Activated effector memory CD4-positive, alpha-beta T cell treated with Interleukin-2 at 50 U/mL for 16 hours (primary cell): Measurements from ENCODE around the gene FBXO47.
"Not testable (repeated sequence)": the region's sequence is repeated elsewhere in the genome, so short reads cannot be mapped to it uniquely, and the experiment has no call there.

Experiments used
- DNase-seq: peaks from one replicate; pipeline ENCODE4 v3.0.0-alpha.2; 2020

The FBXO47 gene

DNA sequence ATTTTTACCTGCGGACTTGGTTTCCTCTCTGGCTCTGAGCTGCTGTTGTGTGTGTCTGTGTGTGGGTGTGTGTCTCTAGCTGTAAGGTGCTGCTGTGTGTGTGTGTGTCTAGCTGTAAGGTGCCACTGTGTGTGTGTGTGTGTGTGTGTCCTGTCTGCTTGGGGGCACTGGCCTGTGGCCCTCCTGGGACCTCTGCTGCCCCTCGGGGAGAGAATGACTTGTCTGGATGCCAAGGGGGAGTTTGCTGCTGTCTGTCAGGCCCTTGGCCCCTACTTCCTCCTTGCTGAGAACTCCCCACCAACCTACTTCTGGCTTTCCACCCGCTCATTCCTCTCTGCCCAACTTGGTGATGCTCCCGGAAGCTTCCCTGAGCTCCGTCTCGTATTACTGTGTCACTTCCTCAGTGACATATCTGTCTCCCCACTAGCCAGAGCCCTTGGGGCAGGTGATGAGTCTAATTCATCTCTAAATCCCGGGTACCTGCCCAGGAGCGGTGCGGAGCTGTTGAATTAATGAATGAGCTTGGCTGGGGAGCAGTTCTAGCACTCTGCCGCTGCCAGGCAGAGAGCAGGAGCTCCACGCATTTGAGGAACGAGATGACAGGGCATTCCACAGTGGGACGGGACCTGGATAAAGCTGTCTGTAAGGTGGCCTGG, 45.3 kb downstream of the FBXO47 start:
- no peak for DNase-seq

DNA sequence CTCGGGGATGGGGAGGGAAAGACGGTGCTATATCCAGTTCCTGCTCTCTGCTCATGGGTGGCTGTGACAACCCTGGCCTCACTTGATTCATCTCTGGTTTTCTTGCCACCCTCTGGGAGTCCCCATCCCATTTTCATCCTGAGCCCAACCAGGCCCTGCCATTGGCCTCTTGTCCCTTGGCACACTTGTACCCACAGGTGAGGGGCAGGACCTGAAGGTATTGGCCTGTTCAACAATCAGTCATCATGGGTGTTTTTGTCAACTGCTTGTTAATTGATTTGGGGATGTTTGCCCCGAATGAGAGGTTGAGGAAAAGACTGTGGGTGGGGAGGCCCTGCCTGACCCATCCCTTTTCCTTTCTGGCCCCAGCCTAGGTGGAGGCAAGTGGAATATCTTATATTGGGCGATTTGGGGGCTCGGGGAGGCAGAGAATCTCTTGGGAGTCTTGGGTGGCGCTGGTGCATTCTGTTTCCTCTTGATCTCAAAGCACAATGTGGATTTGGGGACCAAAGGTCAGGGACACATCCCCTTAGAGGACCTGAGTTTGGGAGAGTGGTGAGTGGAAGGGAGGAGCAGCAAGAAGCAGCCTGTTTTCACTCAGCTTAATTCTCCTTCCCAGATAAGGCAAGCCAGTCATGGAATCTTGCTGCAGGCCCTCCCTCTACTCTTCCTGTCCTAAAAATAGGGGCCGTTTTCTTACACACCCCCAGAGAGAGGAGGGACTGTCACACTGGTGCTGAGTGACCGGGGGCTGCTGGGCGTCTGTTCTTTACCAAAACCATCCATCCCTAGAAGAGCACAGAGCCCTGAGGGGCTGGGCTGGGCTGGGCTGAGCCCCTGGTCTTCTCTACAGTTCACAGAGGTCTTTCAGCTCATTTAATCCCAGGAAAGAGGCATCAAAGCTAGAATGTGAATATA, 46.6 kb downstream of the FBXO47 start:
- DNase-seq, result no peak

DNA sequence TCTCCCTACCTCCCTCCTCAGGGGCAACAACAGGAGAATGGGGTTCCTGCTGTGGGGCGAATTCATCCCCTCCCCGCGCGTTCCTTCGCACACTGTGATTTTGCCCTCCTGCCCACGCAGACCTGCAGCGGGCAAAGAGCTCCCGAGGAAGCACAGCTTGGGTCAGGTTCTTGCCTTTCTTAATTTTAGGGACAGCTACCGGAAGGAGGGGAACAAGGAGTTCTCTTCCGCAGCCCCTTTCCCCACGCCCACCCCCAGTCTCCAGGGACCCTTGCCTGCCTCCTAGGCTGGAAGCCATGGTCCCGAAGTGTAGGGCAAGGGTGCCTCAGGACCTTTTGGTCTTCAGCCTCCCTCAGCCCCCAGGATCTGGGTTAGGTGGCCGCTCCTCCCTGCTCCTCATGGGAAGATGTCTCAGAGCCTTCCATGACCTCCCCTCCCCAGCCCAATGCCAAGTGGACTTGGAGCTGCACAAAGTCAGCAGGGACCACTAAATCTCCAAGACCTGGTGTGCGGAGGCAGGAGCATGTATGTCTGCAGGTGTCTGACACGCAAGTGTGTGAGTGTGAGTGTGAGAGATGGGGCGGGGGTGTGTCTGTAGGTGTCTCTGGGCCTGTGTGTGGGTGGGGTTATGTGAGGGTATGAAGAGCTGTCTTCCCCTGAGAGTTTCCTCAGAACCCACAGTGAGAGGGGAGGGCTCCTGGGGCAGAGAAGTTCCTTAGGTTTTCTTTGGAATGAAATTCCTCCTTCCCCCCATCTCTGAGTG, 47.7 kb downstream of the FBXO47 start:
- no peak for DNase-seq

DNA sequence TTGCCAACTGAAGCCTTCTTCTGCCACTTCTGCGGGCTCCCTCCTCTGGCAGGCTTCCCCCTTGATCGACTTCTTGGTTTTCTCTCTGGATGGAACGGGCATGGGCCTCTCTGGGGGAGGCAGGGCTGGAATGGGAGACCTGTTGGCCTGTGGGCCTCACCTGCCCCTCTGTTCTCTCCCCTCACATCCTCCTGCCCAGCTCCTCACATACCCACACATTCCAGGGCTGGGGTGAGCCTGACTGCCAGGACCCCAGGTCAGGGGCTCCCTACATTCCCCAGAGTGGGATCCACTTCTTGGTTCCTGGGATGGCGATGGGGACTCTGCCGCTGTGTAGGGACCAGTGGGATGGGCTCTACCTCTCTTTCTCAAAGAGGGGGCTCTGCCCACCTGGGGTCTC, 48.3 kb downstream of the FBXO47 start:
- DNase-seq, result no peak

DNA sequence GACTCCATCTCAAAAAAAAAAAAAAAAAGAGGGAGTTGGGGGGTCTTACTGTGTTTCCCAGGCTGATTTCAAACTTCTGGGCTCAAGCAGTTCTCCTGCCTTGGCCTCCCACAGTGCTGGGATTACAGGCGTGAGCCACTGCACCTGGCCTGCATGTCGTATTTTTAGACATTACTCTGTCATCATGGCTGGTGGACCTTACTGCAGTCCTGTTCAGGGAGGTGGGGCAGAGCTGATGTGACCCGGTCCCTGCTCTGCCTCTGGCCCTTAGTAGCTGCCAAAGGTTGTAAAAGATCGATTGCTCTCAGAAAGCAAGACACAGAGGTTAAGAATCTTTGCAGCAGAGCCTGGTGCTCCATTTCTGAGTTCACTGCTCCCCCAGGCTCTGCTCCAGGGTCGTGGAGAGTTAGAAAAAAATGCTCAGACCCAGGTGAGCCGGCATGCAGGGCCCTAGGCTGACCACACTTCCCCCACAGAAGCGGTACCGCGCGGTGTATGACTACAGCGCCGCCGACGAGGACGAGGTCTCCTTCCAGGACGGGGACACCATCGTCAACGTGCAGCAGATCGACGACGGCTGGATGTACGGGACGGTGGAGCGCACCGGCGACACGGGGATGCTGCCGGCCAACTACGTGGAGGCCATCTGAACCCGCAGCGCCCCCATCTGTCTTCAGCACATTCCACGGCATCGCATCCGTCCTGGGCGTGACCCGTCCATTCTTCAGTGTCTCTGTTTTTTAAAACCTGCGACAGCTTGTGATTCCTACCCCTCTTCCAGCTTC, 48.9 kb downstream of the FBXO47 start:
- DNase-seq, result no peak

DNA sequence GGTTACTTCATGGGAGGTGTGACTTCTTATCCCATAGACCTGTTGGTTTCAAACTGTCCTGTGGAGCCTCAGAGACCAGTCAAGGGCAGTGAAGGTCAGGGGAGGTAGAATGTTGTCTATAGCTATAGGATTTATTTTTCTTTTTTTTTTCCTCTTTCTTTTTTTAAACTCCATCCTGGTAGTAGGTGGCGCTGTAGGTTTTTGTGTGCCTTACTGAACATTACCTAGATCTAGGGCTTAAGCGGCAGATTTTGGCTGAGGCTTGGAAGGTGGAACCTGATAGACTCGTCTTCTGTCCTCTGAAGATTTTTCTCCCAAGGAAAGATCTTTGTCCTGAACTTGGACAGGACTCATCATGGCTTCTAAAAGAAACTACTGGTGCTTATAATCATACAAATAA, 49.9 kb downstream of the FBXO47 start:
- no peak for DNase-seq

DNA sequence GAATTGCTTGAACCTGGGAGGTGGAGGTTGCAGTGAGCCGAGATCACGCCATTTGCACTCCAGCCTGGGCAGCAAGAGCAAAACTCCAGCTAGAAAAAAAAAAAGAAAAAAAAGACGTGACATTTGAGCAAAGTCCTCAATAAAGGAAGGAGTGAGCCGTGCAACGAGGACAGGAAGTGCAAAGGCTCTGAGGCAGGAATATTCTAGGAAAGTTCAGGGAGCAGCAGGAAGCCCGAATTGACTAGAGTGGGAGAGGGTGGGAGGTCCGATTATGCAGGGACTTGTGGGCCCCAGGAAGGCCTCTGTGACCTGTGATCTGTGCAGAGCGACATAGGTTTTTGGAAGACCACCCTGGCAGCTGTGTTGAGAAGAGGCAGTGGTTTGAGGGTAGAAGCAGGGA, 50.4 kb downstream of the FBXO47 start:
- no peak for DNase-seq

DNA sequence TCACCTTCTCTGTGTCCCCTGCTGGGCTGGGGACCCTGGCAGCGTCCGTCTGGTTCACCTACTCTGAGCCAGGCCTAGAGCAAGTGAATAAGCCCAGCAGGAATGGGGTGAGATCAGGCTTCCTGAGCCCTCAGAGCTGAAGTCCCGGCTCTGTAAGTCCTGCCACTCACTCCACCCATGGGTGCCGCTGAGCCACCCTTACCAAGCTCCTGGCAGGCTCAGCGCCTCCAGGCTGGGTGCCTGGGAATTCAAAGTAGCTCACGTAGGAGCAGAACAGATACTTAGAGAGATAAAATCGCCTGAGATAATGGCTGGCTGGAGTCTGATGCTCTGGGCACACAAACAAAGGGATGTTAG, 51.6 kb downstream of the FBXO47 start:
- DNase-seq, result no peak

DNA sequence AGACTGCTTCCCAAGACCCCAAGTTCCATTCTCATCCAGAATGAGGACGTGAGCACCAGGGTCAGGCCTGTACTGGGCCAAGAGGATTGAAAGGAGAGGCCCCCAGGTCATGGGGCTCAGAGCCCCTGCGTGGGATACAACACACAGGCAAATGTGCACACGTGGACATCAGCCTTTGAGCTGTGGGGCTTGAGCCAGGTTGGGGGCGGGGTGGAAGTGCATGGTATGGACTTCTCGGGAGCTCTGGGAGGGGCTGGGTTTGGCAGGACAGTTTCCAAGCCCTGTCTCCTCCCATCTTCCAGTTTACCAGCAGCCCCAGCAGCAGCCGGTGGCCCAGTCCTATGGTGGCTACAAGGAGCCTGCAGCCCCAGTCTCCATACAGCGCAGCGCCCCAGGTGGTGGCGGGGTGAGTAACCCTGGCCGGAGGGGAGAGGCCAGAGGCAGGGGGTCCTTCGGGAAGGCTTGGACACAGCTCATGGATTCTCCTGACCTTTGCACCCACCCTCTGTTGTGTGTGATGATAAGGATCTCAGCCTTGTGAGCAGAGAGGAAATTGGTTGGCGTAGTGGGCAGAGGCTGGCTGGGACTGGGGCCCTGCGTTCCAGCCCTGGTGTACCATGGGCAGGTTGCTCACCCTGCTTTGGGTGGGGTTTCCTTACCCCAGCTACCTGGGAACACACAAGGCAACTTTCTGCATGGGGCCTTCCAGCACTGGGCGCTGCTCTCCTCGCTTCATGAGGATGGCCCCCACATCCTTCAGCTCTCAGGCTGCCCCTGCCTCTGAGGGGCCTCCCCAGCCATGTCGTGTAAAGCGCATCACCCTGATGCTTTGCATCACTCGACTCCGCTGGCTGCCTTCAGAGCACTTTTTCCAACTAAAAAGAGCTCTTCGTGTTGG, 52.2 kb downstream of the FBXO47 start:
- DNase-seq, result no peak

DNA sequence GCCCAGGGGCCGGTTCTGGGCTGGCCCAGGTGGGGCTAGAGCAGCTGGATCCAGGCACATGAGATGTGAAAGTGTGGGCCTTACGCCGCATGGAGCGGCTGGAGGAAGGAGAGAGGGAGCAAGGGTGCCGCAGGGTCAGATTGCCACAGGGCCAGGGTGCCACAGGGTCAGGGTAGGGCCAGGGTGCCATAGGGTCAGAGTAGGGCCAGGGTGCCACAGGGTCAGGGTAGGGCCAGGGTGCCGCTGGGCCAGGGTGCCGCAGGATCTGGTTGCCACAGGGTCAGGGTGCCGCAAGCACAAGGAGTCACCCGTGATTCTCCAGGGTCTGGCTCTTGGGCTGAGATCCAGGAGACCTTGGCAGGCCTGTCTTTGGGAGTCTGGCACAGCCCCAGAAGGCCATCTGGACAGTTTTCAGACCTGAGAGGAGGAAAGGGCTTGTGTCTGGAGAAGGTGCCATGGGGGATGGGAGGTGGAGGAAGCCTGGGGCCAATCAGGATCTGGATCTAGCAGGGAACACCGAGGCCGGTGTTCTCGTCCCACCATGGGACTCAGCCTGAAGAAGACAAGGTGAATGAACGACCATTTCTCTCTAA, 54.9 kb downstream of the FBXO47 start:
- no peak for DNase-seq

DNA sequence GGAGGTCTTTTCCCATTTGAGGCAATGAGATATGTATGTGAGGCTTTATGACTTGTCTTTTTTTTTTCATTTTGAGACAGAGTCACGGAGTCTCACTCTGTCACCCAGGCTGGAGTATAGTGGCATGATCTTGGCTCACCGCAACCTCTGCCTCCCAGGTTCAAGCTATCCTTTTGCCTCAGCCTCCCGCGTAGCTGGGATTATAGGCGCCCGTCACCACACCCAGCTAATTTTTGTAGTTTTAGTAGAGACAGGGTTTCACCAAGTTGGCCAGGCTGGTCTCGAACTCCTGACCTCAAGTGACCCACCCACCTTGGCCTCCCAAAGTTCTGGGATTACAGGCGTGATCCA, 55.5 kb downstream of the FBXO47 start:
- not testable (repeated sequence) for DNase-seq

DNA sequence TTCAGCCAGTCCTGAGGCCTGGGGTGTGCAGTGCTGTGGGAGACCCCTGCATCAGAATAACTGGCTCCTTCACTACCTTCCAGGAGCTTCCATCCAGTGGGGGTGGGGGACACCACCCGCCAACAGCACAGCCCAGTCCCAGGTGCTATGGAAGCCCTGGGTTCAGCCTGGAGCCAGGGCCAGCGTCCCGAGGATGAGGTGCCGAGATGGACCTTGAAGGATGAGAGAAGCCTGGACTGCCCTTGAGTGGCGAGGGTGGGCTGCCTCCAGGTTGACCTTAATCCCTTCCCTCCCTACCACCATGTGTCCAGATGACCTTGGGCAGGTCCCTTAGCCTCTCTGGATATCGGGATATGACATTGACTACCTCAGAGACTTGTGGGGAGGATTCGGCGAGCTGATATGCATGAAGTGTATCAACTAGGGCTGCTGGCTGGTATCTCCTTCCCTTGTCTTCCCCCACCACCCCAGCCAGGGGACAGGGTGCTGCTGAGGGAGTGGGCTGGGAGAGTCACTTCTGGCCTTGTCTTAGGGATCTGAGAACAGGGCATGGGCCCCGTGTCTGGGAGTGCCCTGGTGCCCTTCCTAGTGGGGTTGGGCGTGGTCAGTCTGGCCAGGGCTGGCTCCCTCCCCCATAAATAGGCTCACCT, 56.0 kb downstream of the FBXO47 start:
- no peak for DNase-seq

DNA sequence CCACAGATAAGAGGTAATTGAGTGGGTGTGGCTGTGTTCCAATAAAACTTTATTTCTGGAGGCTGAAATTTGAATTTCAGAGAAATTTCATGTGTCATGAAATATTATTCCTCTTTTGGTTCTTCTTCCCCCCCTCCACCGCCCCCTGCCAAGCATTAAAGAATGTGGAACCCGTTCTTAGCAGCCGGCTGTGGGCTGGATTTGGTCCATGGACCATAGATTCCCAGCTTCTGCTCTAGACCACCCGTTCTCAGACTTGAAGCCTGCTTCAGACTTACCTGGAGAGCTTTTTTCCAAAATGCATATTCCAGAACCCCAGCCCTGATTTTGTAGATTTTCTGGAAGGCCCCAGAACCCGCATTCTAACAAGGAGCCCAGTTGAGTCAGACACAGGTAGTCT, 56.9 kb downstream of the FBXO47 start:
- DNase-seq, result no peak

DNA sequence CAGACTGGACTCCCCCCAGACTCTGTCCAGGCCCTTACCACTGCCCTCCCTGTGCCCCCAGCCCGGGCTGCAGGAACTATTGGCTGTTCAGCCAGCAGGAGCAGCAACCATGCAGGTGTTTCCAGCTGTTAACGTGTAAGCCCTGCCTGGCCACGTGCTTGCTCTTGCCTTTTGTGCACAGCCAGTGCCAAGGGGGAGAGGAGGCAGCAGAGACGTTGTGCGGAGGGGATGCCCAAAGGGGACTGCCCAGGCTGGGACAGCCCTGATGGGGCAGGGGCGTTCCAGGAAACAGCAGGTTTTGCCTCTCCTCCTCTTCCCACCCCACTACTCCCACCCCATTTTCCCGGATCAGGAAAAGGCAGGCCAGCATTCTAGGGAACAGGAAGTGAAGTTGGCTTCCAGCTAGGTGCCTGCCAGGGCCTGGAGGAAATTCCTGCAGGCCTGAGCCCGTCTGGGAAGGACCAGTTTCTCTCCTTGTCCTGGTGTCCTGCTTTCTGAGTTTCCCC, 58.5 kb downstream of the FBXO47 start:
- DNase-seq, result no peak

DNA sequence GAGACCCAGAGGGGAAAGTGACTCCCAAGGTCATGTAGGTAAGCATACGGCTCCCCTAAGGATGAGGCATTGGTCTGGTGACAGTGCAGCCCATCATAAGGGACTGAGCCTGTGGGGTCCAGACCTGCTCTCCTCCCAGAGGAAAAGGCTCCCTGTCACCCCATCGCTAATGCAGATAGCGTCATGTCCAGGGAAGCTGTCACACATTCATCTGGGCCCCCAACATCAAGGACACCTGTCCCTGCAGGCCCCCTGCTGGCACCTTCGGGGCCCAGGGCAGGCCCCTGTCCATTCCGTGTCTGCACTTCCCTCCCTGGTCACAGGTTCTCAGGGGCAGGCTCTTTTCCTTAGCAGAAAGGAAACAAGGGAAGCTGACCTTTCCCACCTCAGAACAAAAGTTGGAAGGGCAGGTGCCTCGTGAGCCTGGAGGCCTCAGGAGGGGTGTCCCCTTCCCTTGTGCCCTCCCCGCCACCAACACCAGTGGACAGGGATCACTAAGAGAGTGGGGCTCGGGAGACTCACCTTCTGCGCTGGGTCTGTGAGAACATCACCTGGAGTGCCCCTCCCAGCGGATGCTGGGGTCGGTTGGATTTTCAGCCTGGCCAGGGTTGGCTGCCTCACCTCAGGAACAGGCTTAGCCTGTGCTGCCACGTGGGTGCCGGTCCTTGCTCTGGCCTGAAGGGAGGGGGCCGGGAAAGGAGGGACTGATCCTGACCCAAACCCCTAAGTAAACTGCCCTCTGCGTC, 59.1 kb downstream of the FBXO47 start:
- no peak for DNase-seq

DNA sequence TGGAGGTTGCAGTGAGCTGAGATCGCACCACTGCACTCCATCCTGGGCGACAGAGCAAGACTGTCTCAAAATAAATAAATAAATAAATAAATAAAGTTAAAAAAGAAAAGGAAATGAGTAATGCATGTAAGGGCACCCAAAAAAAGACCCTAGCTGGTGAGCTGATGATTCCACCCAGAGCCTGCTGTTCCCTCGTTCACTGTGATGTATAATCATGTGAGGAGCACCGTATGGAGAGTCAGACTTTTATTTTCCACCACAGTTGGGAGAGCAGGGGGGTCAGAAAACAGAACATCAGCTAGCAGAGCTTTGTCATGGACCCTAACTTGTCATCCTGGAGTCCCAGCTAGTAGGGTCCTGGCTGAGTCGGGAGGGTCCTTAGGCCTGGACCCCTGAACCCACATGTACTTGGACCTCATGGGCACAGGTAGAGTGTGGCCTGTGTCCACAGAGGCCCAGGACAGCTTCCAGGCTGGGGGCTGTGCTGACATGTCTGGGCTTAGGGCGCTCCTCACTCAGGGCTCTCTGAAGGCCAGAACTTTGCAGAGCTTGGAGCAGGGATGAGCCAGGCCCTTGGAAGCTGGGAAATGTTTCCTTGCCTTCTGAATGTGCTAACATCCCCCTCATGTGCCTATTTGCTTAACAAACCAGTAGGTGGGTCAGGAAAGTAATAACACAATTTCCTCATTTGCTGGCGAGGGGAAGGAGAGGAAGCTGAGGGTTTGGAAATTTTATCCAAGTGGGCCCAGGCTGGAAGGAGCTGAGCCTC, 60.6 kb downstream of the FBXO47 start:
- DNase-seq, result no peak

DNA sequence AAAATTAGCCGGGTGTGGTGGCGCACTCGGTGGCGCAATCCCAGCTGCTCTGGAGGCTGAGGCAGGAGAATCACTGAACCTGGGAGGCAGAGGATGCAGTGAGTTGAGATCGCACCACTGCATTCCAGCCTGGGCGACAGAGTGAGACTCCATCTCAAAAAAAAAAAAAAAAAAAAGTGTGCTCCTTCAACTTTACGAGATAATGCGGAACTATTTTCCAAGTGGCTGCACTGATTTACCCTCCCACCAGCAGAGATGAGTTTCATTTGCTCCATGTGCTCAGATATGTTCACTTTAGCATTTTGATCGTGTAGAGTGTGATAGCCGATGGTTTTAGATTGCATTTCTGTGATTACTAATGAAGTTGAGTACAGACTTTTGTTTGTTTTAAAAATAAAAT, 61.8 kb downstream of the FBXO47 start:
- no peak for DNase-seq

DNA sequence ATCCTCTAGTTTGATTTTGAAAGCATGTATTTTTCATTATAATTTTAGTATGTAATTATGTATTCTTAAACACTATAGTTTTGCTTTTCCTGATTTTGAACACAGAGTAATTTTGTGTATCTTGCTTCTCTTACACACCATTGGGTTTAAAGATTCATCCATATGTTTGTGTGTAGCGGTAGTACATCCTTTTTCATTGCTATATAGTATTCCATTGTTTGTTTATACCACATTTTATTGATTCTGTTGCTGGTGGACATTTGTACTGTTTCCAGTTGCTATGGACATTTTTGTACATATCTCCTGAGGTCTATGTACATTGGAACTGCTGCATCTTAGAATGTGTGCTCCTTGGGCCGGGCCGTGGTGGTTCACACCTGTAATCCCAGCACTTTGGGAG, 62.3 kb downstream of the FBXO47 start:
- no peak for DNase-seq

DNA sequence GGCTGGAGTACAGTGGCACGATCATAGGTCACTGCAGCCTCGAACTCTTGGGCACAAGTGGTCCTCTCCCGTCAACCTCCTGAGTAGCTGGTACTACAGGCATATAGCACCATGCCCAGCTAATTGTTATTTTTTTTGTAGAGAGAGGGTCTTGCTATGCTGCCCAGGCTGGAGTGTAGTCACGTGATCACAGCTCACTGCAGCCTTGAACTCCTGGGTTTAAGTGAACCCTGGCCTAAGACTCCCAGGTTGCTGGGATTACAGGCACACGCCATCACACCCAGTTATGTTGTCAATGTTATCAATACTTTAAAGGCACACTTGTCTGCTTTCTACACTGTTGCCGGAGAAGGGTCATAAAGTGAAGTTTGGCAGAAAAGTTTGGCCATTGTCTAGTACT, 63.8 kb downstream of the FBXO47 start:
- no peak for DNase-seq
